ENCODE measurements around the gene AGK.
"Not testable (repeated sequence)": the region's sequence is repeated elsewhere in the genome, so short reads cannot be mapped to it uniquely, and the experiment has no call there.

AGK gene

DNA sequence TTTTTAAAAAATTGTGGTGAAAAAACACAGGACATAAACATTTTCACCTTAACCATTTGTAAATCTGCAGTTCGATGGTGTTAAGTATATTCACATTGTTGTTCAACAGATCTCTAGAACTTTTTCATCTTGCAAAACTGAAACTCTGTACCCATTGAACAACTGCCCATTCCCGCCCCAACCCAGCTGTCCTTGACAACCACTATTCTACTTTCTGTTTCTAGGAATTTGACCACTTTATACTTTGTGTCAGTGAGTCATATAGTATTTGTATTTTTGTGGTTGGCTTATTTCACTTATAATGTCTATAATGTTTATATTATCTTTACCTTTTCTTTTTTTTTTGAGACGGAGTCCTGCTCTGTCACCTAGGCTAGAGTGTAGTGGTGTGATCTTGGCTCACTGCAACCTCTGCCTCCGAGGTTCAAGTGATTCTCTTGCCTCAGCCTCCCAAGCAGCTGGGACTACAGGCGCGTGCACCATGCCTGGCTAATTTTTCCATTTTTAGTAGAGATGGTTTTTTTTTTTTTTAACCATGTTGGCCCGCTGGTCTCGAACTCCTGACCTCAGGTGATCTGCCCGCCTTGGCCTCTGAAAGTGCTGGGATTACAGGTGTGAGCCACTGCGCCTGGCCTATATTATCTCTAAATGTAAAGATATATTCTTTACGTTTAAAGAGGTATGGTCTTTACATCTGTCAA, 6.8 kb downstream of the AGK start:
- DNase-seq = not testable (repeated sequence)

DNA sequence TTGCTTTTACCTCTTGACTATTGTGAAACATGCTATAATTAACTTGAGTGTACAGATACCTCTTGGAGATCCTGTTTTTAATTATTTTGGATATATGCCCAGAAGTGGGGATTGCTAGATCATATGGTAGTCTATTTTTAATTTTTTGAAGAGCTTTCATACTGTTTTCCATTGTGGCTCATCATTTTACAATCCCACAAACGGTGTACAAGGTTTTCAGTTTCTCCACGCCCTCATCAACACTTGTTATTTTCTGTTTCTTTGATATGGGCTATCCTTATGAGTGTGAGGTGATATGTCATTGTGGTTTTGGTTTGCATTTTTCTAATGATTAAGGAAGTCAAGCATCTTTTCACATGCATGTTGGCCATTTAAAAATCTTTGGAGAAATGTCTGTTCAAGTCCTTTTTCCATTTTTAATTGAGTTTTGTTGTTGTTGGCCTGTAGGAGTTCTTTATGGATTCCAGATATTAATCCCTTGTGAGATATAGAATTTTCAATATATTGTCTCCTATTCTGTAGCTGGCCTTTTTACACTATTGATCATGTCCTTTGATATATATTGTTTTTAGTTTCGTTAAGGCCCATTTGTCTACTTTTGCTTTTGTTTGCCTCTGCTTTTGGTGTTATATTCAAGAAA, 7.5 kb downstream of the AGK start:
- no peak for DNase-seq

DNA sequence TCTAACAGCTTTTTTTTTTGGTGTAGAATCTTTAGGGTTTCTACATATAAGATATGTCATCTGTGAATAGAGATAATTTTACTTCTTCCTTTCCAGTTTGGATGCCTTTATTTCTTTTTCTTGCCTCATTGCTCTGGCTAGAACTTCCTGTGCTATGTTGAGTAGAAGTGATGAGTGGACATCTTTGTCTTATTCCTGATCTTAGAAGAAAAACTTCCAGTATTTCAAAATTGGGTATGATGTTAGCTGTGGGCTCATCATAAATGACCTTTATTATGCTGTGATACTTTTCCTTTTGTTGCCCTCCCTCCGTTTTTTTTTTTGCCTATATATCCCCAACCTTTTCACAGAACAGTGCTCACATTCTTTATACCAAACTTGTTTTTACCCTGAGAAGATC, 8.8 kb downstream of the AGK start:
- no peak for DNase-seq

DNA sequence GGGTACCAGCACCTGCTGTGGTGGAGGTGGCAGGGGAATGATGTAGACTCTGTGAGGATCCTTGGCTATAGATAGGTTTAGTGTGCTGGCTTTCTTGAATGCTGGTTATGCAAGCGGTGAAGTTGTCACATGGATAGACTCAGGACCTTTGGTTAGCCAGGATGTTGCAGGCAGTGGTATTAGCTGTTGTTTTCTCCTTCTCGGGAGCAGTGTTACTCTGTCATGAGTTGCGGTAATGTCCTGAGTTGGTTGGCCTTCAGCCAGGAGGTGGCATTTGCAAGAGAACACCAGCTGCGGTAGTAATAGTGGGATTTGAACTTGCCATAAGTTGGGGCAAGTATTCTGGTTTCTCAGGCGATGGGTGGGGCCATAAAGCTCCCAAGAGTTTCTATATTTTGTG, 10.8 kb downstream of the AGK start:
- no peak for DNase-seq

DNA sequence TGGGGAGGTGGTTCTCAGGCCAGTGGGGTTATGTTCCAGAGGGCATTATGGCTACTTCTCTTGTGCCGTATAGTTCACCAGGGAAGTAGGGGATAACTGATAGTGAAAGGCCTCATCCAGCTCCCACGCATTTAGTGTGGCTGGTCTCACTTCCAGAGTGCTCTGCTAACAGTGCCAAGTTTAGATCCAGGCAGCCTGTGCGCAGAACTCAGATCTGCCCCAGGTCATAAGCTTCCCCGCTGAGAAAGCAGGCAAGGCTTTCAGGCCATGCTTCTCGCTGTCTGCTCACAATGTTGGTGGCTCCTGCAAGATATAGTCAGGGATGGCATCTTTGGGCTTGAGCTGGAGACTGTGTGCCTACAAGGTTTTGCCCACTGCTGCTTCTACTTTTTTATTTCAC, 11.3 kb downstream of the AGK start:
- DNase-seq = no peak

DNA sequence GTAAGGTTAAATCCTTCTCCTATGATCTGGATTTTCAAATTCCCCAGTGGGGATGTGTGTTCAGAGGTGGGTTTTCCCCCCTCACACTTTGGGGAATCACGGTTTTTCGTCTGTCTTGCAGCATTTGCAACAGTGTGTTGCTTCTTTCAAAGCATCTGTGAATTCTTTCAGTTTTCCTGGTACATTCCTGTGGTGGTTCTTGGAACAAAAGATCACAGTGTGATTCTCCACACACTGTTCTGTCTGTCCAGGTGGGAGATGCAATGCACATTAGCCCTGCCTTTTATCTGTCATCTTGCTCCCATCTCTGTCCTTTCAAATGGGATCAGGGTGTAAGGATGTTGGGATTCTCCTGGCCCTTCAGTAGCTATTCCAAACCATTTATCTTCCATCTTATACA, 11.8 kb downstream of the AGK start:
- no peak for DNase-seq

DNA sequence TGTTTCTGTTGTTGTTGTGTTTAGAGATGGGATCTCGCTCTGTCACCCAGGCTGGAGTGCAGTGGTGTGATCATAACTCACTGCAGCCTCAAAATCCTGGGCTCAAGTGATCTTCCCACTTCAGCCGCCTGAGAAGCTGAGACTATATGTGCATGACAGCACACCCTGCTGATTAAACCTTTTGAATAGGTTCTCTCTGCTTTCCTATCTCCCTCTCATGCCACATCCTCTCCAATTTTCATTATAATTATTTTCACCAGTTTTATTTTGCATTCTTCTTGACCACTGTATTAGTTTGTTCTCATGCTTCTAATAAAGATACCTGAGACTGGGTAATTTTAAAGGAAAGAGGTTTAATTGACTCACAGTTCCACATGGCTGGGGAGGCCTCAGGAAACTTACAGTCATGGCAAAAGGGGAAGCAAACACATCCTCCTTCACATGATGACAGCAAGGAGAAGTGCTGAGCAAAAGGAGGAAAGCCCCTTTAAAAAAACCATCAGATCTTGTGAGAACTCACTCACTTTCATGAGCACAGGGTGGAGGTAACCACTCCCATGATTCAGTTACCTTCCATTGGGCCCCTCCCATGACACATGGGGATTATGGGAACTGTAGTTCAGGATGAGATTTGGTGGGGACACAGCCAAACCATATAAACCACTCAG, 12.9 kb downstream of the AGK start:
- peak; percentile 22 for DNase-seq

DNA sequence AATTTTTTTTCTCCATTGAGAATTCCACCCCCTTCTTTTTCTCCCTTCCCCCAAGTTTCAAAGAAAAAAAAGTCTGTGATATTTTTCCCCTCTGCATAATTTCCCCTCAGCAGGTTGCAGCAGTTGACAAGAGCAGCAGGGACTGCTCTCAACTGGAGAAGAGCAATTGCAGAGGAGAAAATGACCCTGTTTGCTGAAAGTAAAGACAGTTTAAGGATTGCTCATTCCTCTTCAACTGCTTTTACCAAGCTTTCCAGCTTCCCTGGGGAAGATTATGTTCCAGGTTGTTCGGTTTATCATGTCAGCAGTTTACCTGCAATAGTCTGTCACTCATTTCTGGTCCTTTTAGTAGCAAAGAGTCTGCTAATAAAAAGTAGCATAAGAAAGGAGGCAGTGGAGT, 16.2 kb downstream of the AGK start:
- DNase-seq = no peak

DNA sequence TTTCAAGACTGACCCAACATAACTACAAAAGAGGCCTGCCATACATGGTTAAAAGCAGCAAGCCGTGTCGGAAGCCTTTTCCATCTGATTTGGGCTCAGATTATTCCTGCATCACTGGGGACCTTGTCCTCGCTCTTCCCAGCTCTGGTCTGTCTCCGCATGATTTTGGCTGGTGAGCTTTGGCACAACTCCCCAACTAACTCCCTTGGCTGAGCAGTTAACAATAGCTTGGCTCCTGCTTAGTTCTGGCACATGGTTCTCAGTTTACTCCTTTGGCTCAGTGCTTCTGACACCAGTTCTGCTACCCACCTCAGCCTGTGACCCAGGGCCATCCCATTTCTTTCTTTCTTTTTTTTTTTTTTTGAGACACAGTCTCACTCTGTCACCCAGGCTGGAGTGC, 17.0 kb downstream of the AGK start:
- DNase-seq = no peak

DNA sequence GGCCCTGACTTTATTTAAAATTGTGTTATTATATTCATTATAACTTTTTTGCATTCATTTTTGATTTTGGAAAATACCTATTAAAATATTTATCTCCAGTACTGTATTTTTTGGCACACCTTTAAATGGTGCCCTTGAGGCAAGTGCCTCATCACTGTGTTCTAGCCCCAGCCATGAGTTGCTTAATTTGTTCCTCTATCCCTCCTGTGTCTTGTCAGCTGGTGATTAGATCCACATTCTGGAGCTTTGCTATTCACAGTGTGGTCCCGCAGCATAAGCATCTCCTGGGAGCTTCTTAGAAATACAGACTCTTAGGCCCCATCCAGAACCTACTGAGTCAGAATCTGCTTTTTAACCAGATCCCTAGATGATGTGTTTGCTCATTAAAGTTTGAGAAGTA, 19.8 kb downstream of the AGK start:
- no peak for DNase-seq

DNA sequence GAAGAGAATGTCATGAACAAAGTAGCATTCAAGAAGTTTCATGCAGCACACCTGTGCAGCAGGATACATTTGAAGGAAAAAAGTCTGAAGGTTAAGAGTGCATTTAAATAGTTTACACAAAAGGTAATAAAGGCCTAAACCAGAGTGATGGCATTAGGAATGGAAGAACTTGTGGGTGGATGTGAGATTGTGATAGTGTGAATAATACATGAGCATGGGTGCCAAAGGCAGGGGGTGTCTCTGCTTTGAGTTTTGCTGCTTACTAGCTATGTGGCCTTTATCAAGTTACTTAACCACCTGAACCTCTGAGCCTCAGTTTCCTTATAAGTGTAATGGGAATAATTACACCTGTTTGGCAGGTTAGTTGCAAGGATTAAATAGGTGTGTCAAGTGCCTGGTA, 21.0 kb downstream of the AGK start:
- DNase-seq = no peak

DNA sequence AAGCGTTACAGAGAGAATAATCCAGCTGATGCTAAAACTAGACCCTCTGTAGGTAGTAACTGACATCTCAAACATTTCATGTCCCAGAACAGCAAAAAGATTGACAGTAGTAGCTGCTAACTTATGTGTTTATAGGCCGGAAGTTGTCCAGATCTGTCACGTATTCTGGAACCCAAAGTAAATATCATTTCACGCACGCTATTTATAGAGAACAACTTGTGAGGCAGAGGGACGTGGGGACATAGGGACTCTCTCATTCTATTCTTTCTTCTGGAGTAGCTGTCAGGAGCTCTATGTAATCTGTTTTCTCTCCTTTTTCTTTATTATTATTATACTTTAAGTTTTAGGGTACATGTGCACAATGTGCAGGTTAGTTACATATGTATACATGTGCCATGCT, 22.3 kb downstream of the AGK start:
- no peak for DNase-seq

DNA sequence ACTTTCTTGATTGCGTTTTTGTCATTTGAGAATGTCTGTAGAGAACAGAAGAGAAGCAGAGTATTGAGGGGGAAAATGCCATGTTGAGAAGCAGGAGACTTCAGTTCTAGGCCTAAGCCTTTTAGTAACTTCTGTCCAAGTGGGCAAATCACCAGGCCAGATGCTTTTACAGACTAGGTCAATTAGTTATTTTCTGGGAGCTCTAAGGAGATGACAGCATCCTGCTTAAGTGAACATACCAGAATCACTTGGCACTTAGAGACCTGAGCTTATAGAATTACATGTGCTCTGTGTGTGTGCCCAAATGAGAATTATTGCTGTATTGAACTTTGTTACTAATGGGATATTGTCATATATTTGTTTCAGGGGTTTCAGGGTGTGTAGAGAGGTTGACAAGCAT, 24.0 kb downstream of the AGK start:
- no peak for DNase-seq

DNA sequence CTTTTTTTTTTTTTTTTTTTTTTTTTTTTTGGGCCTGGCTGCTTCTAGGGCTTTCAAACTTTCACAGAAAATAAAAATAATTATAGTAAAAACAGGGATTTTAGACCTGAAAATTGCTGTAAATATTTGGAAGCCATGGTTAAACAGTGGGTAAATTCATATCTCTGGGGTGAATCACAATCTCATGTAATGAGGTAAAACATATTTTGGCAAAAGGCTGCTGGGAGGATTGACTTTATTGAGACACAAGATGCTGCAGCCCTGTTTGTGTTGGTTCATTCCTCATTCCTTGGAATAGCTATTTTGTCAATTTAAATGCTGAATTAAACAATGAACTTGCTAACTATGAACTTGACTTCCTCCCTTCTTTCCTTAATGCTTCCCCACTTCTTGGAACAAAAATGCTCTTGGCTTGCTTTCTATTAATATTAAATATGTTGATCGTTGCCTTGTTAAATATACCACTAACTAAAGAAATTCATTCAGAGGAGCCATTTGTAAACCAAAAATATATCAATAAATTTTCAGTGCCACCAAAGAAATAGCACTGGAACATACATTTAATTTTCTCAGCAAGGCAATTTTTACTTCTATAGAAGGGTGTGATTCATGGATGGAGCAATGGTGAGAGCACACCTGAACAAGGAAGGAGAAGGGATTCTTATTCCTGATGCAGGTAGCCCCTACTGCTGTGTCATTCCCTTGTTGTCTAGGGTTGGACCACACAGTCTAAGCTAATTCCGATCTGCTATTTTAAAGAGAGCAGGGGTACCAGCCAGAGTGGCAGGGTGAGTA, 24.6 kb downstream of the AGK start:
- no peak for DNase-seq

DNA sequence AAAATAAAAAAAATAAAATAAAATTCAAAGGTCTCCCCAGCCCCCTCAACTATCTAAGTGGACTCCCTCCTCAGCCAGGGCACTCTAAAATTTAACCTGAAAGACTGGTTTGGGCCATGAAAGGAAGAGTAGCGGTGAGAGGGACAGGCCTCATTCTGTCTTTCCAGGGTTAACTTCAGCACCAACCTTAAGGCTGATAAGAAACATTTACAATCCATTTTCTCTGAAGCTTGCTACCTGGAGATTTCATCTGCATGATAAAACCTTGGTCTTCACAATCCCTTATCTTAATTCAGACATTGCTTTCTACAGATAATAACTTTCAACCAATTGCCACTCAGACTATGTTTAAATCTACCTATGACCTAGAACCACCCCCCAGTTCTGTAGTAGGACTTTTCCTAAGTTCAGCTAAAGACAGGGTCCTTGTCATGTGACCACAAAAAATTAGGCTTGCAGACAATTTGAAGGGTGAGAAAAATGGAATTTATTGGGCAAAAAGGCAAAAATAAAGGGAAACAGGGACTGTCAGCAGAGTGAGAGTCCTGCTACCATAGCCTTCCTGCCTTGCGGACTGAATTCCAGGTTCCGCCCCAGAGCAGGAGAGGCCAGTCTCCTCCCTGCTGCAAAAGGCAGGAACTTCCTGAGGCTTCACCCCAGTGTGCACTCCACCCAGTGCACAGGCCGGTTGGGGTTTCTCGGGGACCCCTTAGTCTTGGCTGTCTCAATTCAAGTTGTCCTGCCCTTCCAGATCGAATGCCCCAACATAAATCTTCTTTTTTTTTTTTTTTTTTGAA, 26.0 kb downstream of the AGK start:
- DNase-seq = no peak

DNA sequence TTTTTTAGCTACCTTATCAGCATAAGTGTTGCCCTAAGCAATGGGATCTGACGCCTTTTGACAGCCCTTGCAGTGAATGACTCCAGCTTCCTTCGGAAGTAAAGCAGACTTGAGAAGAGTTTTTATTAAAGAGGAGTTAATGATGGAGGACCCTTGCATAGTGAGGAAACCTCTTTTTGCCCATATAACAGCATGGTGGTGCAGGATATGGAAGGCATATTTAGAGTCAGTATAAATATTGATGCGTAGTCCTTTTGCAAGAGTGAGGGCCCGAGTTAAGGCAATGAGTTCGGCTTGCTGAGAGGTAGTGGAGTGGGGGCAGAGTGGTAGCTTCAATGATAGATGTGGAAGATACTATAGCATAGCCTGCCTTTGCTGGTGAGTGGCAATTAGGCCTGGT, 28.7 kb downstream of the AGK start:
- not testable (repeated sequence) for DNase-seq

DNA sequence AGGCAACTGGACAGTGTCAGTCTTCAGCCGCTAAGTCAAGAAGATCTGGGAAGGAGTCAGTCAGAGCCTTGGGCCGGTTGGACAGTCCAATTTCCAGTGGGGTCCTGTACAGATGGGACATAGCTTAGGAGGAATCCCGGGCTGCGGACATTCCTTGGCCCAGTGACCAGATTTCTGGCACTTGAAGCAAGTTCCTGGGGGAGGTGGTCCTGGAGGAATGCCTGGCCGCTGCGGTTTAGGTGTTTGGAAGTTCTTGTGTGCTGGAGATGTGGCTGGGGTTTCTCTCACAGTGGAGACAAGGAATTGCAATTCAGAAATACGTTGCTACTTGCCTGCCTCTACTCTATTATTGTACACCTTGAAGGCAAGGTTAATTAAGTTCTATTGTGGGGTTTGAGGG, 30.9 kb downstream of the AGK start:
- DNase-seq = not testable (repeated sequence)

DNA sequence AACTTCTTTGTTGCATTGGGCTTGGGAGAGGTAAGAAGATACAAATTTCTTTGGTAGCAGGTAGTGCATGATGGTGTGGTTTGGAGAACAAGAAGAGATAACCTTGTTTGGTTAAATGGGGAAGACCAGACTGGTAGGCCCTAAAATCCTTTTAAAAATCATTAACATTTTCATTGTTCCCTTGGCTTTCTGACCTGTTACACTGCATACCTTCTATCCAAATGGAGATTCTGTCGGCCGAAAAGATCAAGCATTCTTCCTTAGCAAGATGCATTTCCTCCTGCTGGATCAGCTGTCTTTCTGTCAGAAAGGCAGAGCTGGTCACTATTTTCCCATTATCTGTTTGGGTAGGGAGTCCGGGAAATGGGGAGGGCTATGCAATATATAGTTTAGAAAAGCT, 33.7 kb downstream of the AGK start:
- no peak for DNase-seq

DNA sequence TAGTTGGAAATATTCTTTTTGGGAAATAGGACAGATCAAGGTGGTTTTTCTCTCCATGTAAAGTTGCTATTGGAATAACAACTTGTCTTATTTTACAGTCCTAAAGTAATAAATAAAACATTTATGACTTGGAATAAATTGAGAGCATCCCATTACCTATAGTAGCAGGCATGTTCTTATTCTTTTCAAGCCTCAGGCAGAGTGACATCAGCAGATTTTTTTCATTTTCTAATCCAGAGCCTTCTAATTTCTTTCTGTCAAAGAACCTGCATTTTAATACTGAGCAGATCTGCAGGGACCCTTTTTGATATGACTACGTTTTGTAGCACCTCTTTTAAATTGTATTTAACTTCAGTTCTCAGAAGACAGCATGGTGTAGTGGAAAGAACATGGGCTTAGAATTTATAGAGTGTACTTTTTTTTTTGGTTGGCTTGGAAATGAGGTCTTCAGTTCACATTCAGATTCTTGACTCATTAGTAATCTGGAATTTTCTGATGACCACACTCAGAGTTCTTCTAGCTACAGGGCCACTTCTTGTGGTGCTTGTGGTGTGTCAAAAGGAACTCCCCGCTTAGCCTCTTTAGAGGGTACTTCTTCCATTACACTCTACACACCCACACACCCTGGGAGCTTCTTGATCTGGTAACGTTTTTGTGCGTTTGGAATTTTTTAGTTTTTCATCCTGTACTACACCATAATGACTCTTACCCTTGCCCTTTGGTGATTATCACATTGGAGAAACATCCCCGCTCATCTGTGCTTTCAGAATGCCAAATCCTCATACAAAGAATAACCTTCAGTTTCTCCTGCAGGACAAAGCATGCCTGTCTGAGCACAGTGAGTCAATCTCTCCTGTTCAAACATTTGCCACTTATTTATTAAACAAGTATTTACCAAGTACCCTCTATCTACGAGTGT, 34.6 kb downstream of the AGK start:
- peak; percentile 9 for DNase-seq

DNA sequence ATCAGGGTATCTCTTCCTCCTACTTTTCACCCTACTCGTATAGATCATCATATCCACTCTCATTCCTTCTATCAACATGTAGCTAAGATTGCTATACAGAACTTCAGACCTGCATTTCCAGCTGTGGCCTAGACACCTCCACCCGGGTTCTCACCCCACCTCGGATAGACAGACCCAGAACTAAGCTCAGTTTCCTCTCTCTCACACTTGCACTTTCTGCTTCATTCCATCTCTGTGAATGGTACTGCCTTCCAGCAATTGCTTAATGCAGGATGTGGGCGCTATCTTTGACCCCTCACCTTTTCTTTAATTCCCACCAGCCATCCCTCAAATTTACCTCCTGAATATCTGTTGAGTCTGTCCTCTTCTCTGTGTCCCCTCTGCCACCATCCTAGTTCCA, 35.7 kb downstream of the AGK start:
- no peak for DNase-seq

DNA sequence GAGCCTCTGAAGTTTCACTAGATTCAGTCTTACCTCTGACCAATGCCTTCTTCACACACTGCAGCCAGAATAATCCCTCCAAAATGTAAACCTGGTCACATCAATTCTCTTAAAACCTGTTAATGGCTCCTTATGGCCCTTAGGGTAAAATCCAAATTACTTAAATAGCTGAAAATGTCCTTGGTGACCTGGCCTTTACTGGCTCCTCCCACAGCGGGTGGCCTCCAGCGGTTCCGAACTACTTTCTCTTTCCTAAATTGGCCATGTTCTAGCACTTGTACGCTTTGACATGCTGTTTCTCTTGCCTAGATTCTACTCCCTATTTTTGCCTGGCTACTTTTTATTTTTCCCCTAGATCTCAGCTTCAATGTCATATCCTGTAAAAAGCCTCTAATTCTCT, 36.1 kb downstream of the AGK start:
- no peak for DNase-seq

DNA sequence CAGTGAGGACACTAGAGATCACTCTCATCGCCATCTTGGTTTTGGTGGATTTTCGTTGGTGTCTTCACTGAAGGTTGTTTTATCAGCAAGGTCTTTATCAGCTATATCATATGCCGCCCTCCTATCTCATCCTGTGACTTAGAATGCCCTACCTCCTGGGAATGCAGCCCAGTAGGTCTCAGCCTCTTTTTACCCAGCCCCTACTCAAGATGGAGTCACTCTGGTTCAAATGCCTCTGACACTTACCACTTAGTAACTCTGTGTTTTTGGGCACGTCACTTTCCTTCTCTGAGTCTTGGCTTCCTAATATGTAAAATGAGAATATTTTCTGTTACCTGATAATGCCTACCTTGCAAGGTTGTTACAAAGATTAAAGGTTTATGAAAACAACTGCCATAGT, 37.7 kb downstream of the AGK start:
- DNase-seq = no peak

Measured in stimulated activated CD4-positive, alpha-beta T cell treated with anti-CD3 and anti-CD28 coated beads, Interleukin-12 subunit alpha, Interleukin-12 subunit beta, amount 100 ng/mL, for 4 hours (primary cell).